Omental fat pad (tissue), 4 donors: Measurements from ENCODE around the gene SHROOM3. TPM values are rescaled to one million over a fixed set of nuclear protein-coding genes. Genes with fewer than 3 reads are reported as not detected.

Experiments
- ATAC-seq: fragments of 150-250 bp; one replicate; pipeline ENCODE4 v1.9.1; 2016; ENCODE audit warnings: mild to moderate bottlenecking, moderate library complexity; ENCODE audit not compliant: low FRiP score
- DNase-seq: peaks from one replicate; pipeline ENCODE4 v3.0.0-alpha.2; 2019; ENCODE audit warnings: low spot score
- total RNA-seq, 4 donors: library from RNA; depleted of rRNA; stranded (reverse); fragments of >200 nt; gene quantifications; one replicate each; pipeline ENCODE4 v1.1.0, GENCODE V29; 2016
- TF ChIP-seq, protein P1 (sequence below), 3 donors: fragments of 450-650 bp; IDR thresholded peaks; one replicate each; pipeline ENCODE4 v1.5.1; 2016 to 2017; ENCODE audit warnings: antibody characterized with exemption in 3 of 3, mild to moderate bottlenecking in 3 of 3, moderate library complexity in 2 of 3

The SHROOM3 gene
- total RNA-seq, 4 donors from 2014 or later = 1.3 to 12.2 (median 3.1) TPM

DNA sequence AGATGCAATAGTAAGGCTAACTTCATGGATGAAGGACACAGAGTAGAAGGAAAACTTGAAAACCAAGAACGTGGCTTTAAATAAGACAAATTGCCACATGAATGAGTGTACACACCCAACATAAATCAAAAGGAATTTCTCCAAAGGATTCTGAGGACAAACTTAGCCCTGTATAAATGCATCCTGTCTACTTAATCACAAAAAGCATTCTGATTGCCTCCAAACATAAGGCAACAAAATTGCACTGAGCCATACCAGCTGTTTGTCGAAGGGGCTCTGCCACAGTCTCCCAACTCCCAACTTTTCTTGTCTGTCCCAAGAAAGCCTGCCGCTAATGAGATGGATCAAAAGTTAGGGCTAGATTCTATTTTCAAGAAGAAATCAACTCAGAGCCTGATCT, 268.6 kb downstream of the SHROOM3 start:
- no peak for ATAC-seq
- TF ChIP-seq, protein P1, sequence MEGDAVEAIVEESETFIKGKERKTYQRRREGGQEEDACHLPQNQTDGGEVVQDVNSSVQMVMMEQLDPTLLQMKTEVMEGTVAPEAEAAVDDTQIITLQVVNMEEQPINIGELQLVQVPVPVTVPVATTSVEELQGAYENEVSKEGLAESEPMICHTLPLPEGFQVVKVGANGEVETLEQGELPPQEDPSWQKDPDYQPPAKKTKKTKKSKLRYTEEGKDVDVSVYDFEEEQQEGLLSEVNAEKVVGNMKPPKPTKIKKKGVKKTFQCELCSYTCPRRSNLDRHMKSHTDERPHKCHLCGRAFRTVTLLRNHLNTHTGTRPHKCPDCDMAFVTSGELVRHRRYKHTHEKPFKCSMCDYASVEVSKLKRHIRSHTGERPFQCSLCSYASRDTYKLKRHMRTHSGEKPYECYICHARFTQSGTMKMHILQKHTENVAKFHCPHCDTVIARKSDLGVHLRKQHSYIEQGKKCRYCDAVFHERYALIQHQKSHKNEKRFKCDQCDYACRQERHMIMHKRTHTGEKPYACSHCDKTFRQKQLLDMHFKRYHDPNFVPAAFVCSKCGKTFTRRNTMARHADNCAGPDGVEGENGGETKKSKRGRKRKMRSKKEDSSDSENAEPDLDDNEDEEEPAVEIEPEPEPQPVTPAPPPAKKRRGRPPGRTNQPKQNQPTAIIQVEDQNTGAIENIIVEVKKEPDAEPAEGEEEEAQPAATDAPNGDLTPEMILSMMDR (IDR thresholded peaks at IDR 0.05) = no peak

DNA sequence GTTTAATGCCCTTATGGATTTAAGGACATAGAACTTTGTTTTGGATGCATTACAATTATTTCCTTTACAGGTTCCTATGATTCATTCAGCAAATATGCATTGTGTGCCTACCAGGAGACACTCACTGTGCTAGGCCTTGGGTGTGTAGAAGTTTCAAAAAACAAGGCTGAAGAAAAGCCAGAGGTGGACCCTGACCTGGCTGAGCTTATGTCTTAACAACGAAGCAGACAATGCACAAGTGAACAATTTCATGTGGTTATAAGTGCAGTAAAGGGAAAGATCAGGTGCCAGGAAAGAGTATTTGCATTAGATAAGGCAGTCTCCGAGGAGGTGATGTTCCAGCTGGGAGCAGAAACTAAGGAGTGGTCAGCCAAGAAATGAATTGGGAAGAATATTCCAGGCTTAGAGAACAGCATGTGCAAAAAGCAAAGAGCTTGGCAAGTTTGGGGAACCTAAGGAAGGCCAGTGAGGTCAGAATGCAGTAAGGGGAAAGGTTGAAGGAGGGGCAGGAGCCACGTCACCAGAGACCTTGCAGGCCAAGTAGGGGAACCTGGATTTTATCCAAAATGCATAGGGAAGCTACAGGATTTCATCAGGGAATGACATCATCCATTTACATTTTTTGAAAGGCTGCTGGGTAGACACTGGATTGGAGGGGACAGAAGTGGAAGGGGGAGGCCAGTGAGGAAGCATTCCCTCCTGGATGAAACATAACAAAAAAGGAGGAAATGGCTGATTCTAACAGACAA, 269.3 kb downstream of the SHROOM3 start:
- TF ChIP-seq, protein P1 (IDR thresholded peaks at IDR 0.05) = no peak
- DNase-seq (no peak), ATAC-seq (peak; percentile 15)

More for the DNA sequence above, 268.6 kb downstream of the SHROOM3 start:
- DNase-seq = no peak

DNA sequence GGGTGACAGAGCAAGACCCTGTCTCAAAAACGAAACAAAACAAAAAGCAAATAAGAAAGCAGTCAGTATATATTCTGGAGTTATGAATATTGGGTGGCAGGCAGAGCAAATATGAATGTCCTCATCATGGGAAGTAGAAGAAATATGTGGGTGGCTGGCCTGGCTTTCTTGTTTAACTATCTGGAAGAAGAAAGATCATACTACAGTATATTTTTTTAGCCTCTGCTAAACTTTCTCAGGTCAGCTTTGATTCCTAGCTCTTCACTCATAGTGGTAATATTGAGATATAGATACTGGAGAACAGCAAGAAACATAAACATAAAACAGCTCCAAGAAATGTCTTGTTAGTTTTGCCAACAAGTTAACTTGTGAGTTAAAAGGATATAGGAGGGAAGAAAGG, 270.4 kb downstream of the SHROOM3 start:
- ATAC-seq (no peak), DNase-seq (no peak)
- TF ChIP-seq, protein P1 (IDR thresholded peaks at IDR 0.05) = no peak

DNA sequence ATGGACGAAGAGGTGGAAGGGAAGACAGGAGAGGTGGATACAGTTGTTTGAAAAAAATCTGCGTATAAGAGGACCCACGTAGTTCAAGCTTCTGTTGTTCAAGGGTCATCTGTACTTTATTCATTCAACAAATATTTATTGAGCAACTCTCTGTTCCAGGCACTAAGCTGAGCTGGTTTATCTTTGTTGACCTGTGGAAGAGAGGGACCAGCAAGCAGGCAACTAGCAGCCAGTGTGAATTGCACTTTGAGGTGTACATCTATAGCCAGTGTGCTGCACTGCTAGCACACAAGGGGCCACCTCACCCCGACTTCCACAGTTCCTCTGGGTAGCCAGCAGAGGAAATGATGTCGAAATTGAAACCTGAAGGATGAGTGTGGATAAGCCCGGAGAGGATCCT, 271.6 kb downstream of the SHROOM3 start:
- ATAC-seq (no peak), DNase-seq (no peak)
- TF ChIP-seq, protein P1 (IDR thresholded peaks at IDR 0.05) = no peak

DNA sequence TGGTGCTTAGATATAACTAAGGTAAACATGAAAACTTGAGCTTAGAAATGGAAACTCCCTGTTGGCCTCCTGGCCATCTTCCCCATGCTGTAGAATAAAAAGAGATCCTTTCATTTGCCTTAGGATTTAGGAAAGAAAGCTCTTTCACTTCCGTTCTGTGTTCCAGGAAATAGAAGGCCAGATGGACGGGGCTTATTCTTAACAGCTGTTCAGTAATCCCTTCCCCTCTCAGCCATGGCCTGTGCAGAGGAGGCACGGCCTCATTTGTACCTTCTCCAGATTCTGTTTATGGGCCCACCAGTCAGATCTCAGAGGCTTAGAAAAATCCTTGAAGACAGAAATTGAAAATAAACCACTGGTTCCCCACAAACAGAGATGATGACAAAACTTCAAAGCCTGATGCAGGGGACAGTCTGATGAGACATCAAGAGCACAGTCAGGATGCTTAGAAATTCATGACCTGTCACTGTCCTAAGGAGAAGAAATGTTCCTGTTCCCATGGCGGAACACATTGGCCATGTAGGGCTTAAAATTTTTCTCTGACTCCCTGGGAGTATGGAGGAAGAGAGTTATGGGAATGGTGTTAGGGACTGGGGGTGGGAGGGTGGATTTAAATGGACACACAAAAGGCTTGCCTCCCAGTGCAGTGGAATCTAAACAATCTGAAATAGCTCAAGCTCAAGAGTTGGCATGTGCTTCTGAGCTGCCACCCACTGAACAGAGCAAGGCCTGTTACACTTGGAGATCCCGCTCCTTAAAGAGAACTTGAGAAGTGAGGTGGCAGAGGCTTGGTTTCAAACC, 274.1 kb downstream of the SHROOM3 start:
- no peak for DNase-seq
- peak; percentile 17 for ATAC-seq
- TF ChIP-seq, protein P1 (IDR thresholded peaks at IDR 0.05) = no peak

DNA sequence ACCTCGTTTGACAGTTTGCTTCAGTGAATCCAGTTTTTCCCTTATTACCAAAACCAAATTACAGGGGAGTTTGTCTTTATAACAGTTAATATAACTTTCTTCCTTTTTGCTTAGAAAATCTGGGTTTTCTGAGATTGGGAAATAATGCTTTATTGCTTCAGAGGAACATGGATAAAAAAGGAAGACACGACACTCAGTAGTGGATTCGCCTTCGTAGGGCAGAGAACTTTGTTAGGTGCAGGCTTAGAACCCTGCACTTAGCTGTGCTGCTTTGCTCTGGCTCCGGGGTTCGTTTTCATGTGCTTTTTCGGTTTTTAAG, 274.7 kb downstream of the SHROOM3 start:
- TF ChIP-seq, protein P1 (IDR thresholded peaks at IDR 0.05) = no peak
- ATAC-seq = peak; percentile 15

More for the DNA sequence above, 274.7 kb downstream of the SHROOM3 start:
- no peak for DNase-seq
